Measurements from ENCODE around the gene PINK1.
A peak's percentile ranks its signal among the peaks of the same experiment; 100 is the strongest.

Gene PINK1

DNA sequence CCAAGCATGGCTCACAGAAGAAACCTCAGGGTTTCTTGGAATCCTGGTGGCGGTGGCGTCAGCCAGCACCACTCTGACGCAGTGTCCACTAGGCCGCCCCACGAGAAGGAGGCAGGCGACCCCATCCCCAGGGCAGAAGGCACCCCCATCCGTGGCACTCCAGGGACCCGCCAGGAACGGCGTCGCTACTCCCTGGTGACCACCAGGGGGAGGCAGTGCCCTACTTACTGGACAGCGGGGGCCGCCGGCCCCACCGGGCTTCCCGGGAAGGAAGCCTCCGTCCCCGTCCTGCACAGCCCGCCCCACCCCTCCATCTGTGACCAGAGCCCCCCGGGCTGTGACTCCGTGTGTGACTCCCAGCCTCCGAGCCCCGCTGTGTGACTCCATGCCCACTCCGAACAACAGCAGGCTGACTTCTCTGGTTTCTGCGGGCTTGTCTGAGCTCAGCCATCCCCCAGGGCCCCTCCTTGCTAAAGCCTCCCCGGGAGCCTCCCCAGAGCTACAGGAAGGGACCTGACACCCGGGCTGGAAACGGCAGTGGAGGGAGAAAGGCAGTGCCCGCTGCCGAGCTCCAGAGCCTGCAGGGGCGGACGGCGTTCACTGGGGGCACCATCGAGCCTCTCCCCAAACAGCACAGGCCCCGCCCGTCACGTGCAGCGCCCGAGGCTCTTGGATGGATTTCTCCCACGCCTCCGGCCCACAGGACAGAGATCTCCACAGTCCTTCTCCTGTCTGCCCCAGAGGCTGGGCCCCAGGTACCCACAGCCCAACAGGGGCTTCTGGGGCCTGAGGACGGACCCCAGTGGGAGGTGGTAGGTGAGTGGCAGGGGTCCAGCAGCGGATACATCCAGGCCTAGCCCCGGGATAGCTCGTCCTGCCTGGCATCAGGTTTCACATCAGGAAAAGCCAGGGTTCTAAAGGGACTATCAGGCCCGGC is 63.4 kb downstream of the PINK1 start (continued):
- TF ChIP-seq ZNF280D (tag by site-specific recombination; IDR thresholded peaks at IDR 0.05) (0 out of 2 replicates have a peak, but pooled peaks have one; percentile 61), ZNF416 (tag by site-specific recombination; IDR thresholded peaks at IDR 0.05) (no peak), ZBTB6 (tag by site-specific recombination; IDR thresholded peaks at IDR 0.05) (peak; percentile 58), ZNF302 (tag by site-specific recombination; IDR thresholded peaks at IDR 0.05; ENCODE audit: low read depth) (no peak), ZNF169 (tag by site-specific recombination; IDR thresholded peaks at IDR 0.05) (no peak), ZNF571 (tag by site-specific recombination; IDR thresholded peaks at IDR 0.05) (no peak), ZNF274 (IDR thresholded peaks at IDR 0.05; ENCODE audit: low read length) (no peak), ZNF274 (tag by site-specific recombination; IDR thresholded peaks at IDR 0.05; ENCODE audit: borderline replicate concordance) (no peak), ZNF292 (tag by site-specific recombination; IDR thresholded peaks at IDR 0.05; ENCODE audit: borderline replicate concordance, low read depth) (no peak), REPIN1 (tag by site-specific recombination; IDR thresholded peaks at IDR 0.05; ENCODE audit: low read depth) (no peak), ZNF132 (tag by site-specific recombination; IDR thresholded peaks at IDR 0.05; ENCODE audit: borderline replicate concordance) (no peak), OVOL3 (tag by site-specific recombination; IDR thresholded peaks at IDR 0.05) (no peak), ZNF114 (tag by site-specific recombination; IDR thresholded peaks at IDR 0.05) (no peak), ZNF585B (tag by site-specific recombination; IDR thresholded peaks at IDR 0.05) (0 out of 2 replicates have a peak, but pooled peaks have one; percentile 18), ZNF426 (tag by site-specific recombination; IDR thresholded peaks at IDR 0.05) (no peak), ZNF561 (tag by site-specific recombination; IDR thresholded peaks at IDR 0.05; ENCODE audit: borderline replicate concordance) (peak; percentile 31; the same call in 1 of the 2 replicates), ZNF324 (tag by site-specific recombination; IDR thresholded peaks at IDR 0.05) (peak; percentile 65), ZNF645 (tag by site-specific recombination; IDR thresholded peaks at IDR 0.05) (no peak), ZNF214 (tag by site-specific recombination; IDR thresholded peaks at IDR 0.05; ENCODE audit: borderline replicate concordance) (no peak), ZNF223 (tag by site-specific recombination; IDR thresholded peaks at IDR 0.05) (0 out of 2 replicates have a peak, but pooled peaks have one; percentile 7), YY1 (tag by site-specific recombination; IDR thresholded peaks at IDR 0.05) (0 out of 2 replicates have a peak, but pooled peaks have one; percentile 37), ZNF558 (tag by site-specific recombination; IDR thresholded peaks at IDR 0.05) (no peak), ZNF335 (tag by site-specific recombination; conservative IDR thresholded peaks at IDR 0.05) (peak; percentile 82), KLF8 (tag by site-specific recombination; IDR thresholded peaks at IDR 0.05) (peak; percentile 83), RBAK (tag by site-specific recombination; IDR thresholded peaks at IDR 0.05) (no peak), TCF7L2 (IDR thresholded peaks at IDR 0.05; ENCODE audit: borderline replicate concordance, low read depth, low read length) (no peak), ZBTB11 (tag by site-specific recombination; conservative IDR thresholded peaks at IDR 0.05; ENCODE audit: low read depth) (peak; percentile 73)
- TF ChIP-seq, protein P1, sequence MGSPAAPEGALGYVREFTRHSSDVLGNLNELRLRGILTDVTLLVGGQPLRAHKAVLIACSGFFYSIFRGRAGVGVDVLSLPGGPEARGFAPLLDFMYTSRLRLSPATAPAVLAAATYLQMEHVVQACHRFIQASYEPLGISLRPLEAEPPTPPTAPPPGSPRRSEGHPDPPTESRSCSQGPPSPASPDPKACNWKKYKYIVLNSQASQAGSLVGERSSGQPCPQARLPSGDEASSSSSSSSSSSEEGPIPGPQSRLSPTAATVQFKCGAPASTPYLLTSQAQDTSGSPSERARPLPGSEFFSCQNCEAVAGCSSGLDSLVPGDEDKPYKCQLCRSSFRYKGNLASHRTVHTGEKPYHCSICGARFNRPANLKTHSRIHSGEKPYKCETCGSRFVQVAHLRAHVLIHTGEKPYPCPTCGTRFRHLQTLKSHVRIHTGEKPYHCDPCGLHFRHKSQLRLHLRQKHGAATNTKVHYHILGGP (tag by site-specific recombination; IDR thresholded peaks at IDR 0.05), result no peak

Measured in HEK293 (cell line).